Kasumi-1 (cell line): Measurements from ENCODE around the gene PAX7.
"Not testable (repeated sequence)": the region's sequence is repeated elsewhere in the genome, so short reads cannot be mapped to it uniquely, and the experiment has no call there.

ENCODE experiments used
- DNase-seq, 2 experiments: peaks; one replicate each; lab custom pipeline; 2025; lab: John Stamatoyannopoulos, UW

Gene PAX7

GRCh38 chr1:18661404-18662285 is 31.0 kb downstream of the PAX7 start:
- DNase-seq, result no peak

GRCh38 chr1:18662286-18662639 is 31.6 kb downstream of the PAX7 start:
- no peak for DNase-seq

- no peak for DNase-seq
These were observed 35.8 kb downstream of the PAX7 start for GRCh38 chr1:18666317-18666920.

GRCh38 chr1:18667333-18667732 is 36.7 kb downstream of the PAX7 start:
- no peak for DNase-seq

- no peak for DNase-seq
These were observed 37.4 kb downstream of the PAX7 start for GRCh38 chr1:18668046-18668445.

- no peak for DNase-seq
These were observed 38.2 kb downstream of the PAX7 start for GRCh38 chr1:18668750-18669404.

- DNase-seq, result no peak
These were observed 39.6 kb downstream of the PAX7 start for GRCh38 chr1:18670121-18670867.

- no peak for DNase-seq
These were observed 40.2 kb downstream of the PAX7 start for GRCh38 chr1:18670868-18671225.

- DNase-seq, result no peak
These were observed 43.3 kb downstream of the PAX7 start for GRCh38 chr1:18673976-18674375.

GRCh38 chr1:18676332-18676781 is 45.7 kb downstream of the PAX7 start:
- DNase-seq, result no peak

- DNase-seq, result peak; percentile 57 to 84
These were observed 50.8 kb downstream of the PAX7 start for GRCh38 chr1:18681423-18681835.

GRCh38 chr1:18682375-18682774 is 51.7 kb downstream of the PAX7 start:
- no peak for DNase-seq

GRCh38 chr1:18684303-18684702 is 53.7 kb downstream of the PAX7 start:
- DNase-seq, result no peak

- DNase-seq, result no peak
These were observed 55.9 kb downstream of the PAX7 start for GRCh38 chr1:18686540-18686939.

GRCh38 chr1:18687273-18687672 is 56.6 kb downstream of the PAX7 start:
- no peak for DNase-seq

- DNase-seq, result no peak
These were observed 61.0 kb downstream of the PAX7 start for GRCh38 chr1:18691648-18692047.

- DNase-seq, result no peak
These were observed 62.8 kb downstream of the PAX7 start for GRCh38 chr1:18693256-18694098.

- DNase-seq, result not testable (repeated sequence)
These were observed 63.6 kb downstream of the PAX7 start for GRCh38 chr1:18694289-18694688.

GRCh38 chr1:18697541-18697940 is 66.9 kb downstream of the PAX7 start:
- DNase-seq, result no peak

GRCh38 chr1:18700530-18700929 is 69.9 kb downstream of the PAX7 start:
- DNase-seq, result no peak

- no peak for DNase-seq
These were observed 70.5 kb downstream of the PAX7 start for GRCh38 chr1:18701183-18701582.
